Pancreas (tissue), 10 donors: ENCODE results near the gene TBX10. TPM values are rescaled to one million over a fixed set of nuclear protein-coding genes. Genes with fewer than 3 reads are reported as not detected.
A peak's percentile ranks its signal among the peaks of the same experiment; 100 is the strongest.

Experiments
- ATAC-seq, 4 donors: fragments of 200-7000 bp; cut with Tn5 transposase; one replicate each; pipeline versions ENCODE4 v1.8.0 to v1.9.1; 2020; ENCODE audit warnings: mild to moderate bottlenecking in 4 of 4, moderate library complexity in 4 of 4
- DNase-seq, 6 donors: peaks; one replicate each; pipeline ENCODE4 v3.0.0-alpha.2; 2020
- FAIRE-seq: peaks from 2 replicates; lab custom pipeline; 2012; peaks lifted over from hg19 to GRCh38; lab: Jason Lieb, UNC
- H3K27ac ChIP-seq, 4 donors: fragments of 200-600 bp; sonication (generic); 1 replicate in 3 of 4; 2 replicates in 1 of 4; pipeline versions ENCODE4 v1.5.0 to v1.8.0; 2020
- H3K27me3 ChIP-seq, 4 donors: fragments of 200-600 bp; one replicate each; pipeline ENCODE4 v1.8.0; 2021
- H3K36me3 ChIP-seq, 3 donors: fragments of 200-600 bp; sonication (generic) in 1 of 3; one replicate each; pipeline versions ENCODE4 v1.5.0 to v1.8.0; 2020 to 2021
- H3K4me1 ChIP-seq, 3 donors: fragments of 200-600 bp; one replicate each; pipeline ENCODE4 v1.8.0; 2021
- H3K4me3 ChIP-seq, 4 donors: fragments of 200-600 bp; sonication (generic) in 2 of 4; one replicate each; pipeline versions ENCODE4 v1.5.0 to v1.8.0; 2020 to 2021
- H3K9me3 ChIP-seq, 4 donors: fragments of 200-600 bp; one replicate each; pipeline ENCODE4 v1.8.0; 2021
- CTCF ChIP-seq, 4 donors: fragments of 200-600 bp; sonication (generic) in 3 of 4; IDR thresholded peaks; one replicate each; pipeline versions ENCODE4 v1.5.0 to v1.8.0; 2021; ENCODE audit warnings: antibody characterized with exemption in 4 of 4
- WGBS, 2 donors: extraction: QIAGEN DNeasy Blood & Tissue Kit; methylation state at CpG; one replicate each; pipeline ENCODE4 v1.1.7; 2013; 5-methylcytosine and 5-hydroxymethylcytosine counted together
- intact Hi-C, 3 donors: fragments of 100-400 bp; cut with DNase I; formaldehyde crosslinking; loops; one replicate each; pipeline versions ENCODE4 v1.11.1 to v1.14.2; 2022
- polyA plus RNA-seq, 2 donors: library from polyadenylated mRNA; stranded (reverse); fragments of 200-250 nt; gene quantifications; one replicate each; pipeline ENCODE4 v1.2.3, GENCODE V29; 2013
- total RNA-seq, 6 donors: library from RNA; stranded (reverse); fragmentation: NEBNext Ultra II Directional in 4 of 6; extraction: Animal tissue kit (Norgen Biotek cat#: 25700) in 4 of 6; gene quantifications; one replicate each; pipeline versions ENCODE4 v1.2.1 to v1.2.4, GENCODE V29; 2021 to 2023
- donor health status: healthy with polysubstance abuse.
- donor health status: DM: no; HTN: no; CAD: no; lungs with moderate emphysema.
- donor health status: DM: no; HTN: no; CAD: no.
- donor health status: control.
- donor health status: control.
- donor health status: Bipolar disorder and iron deficiency.
- donor health status: DM: yes; HTN: yes; CAD: no.
- donor health status: DM: no; HTN: no; CAD: no.
- donor health status: DM: no; HTN: no; CAD: no.
- donor health status: DM: yes; HTN: yes; CAD: no.

The TBX10 gene
- total and polyA plus RNA-seq, 8 donors = 0.09 to 0.37 (median 0.26) TPM; not detected in 4

- 75 to 82% methylated on average over 28 to 33 of the region's 33 CpGs for whole genome bisulfite sequencing, 2 donors
- no peak for ATAC-seq
Measured at GRCh38 chr11:67664696-67665540, 25.4 kb upstream of the TBX10 start.

GRCh38 chr11:67664213-67664585 is 24.6 kb upstream of the TBX10 start:
- intact Hi-C loops = loop anchor here in 1 of 3 donors (5.0 to 10.0 kb wide), 2 partner anchors 37 to 51 kb away; partner anchors contain the start of gene NUDT8
- Histone ChIP-seq H3K36me3 (no peaks in the 10 kb centered on the region), H3K9me3 (no peaks in the 10 kb centered on the region), H3K4me3 (no peak overlapping the region), H3K27me3 (no peaks in the 10 kb centered on the region), H3K27ac (no peak overlapping the region), H3K4me1 (no peaks in the 10 kb centered on the region)
- WGBS, 2 donors = 80 to 89% methylated on average over 16 of the region's 16 CpGs
- DNase-seq (peak in 1 of 6 donors; percentile 57), ATAC-seq (no peak), FAIRE-seq (no peak)
- TF ChIP-seq CTCF (IDR thresholded peaks at IDR 0.05) = no peak

More at GRCh38 chr11:67664696-67665540, 25.4 kb upstream of the TBX10 start:
- Histone ChIP-seq H3K4me3 (no peak overlapping the region), H3K27ac (no peak overlapping the region), H3K36me3 (no peaks in the 10 kb centered on the region), H3K9me3 (no peaks in the 10 kb centered on the region), H3K27me3 (no peaks in the 10 kb centered on the region), H3K4me1 (no peaks in the 10 kb centered on the region)
- intact Hi-C loops = loop anchor here in 1 of 3 donors (5.0 to 10.0 kb wide), 2 partner anchors 38 to 50 kb away; partner anchors contain the start of gene NUDT8
- DNase-seq (no peak), FAIRE-seq (no peak)
- no peak for TF ChIP-seq CTCF (IDR thresholded peaks at IDR 0.05)

GRCh38 chr11:67663532-67664212 is 24.1 kb upstream of the TBX10 start:
- no peaks in the 10 kb centered on the region for H3K9me3 ChIP-seq
- no peaks in the 10 kb centered on the region for H3K27me3 ChIP-seq
- ATAC-seq (no peak), FAIRE-seq (no peak), DNase-seq (no peak)
- H3K4me1 ChIP-seq = no peaks in the 10 kb centered on the region
- TF ChIP-seq CTCF (IDR thresholded peaks at IDR 0.05) = no peak
- H3K27ac ChIP-seq = no peak overlapping the region
- WGBS, 2 donors = 83 to 89% methylated on average over 22 of the region's 22 CpGs
- H3K4me3 ChIP-seq = no peak overlapping the region
- intact Hi-C loops = loop anchor here in 1 of 3 donors (5.0 to 10.0 kb wide), 2 partner anchors 36 to 51 kb away; partner anchors contain the start of gene NUDT8
- no peaks in the 10 kb centered on the region for H3K36me3 ChIP-seq

- DNase-seq (peak in 1 of 6 donors; percentile 54), ATAC-seq (no peak), FAIRE-seq (no peak)
- H3K27ac ChIP-seq = no peak overlapping the region
- H3K9me3 ChIP-seq = no peaks in the 10 kb centered on the region
- no peak for TF ChIP-seq CTCF (IDR thresholded peaks at IDR 0.05)
- intact Hi-C loops = loop anchor here in 1 of 3 donors (5.0 to 10.0 kb wide), 2 partner anchors 36 to 52 kb away; partner anchors contain the start of gene NUDT8
- no peaks in the 10 kb centered on the region for H3K27me3 ChIP-seq
- H3K36me3 ChIP-seq = no peaks in the 10 kb centered on the region
- no peaks in the 10 kb centered on the region for H3K4me1 ChIP-seq
- no peak overlapping the region for H3K4me3 ChIP-seq
- 82% methylated on average over 19 of the region's 19 CpGs for WGBS, 2 donors
Measured at GRCh38 chr11:67662835-67663531, 23.4 kb upstream of the TBX10 start.
